Liver (tissue), 9 donors: ENCODE measurements around the gene PIAS1. TPM values are rescaled to one million over a fixed set of nuclear protein-coding genes. Genes with fewer than 3 reads are reported as not detected.

Experiments
- DNase-seq: peaks from one replicate; pipeline ENCODE4 v3.0.0-alpha.2; 2017; ENCODE audit warnings: low spot score
- H3K27ac ChIP-seq, 2 donors: one replicate each; pipeline ENCODE4 v1.7.0; 2013; ENCODE audit warnings: inconsistent platforms in 2 of 2, low read length in 2 of 2, control low read depth in 1 of 2, low read depth in 1 of 2, mild to moderate bottlenecking in 1 of 2
- H3K27me3 ChIP-seq, 4 donors: one replicate each; pipeline versions ENCODE4 v1.6.1 to v1.7.0; 2013; ENCODE audit warnings: low read length in 3 of 4, inconsistent platforms in 1 of 4, mild to moderate bottlenecking in 1 of 4, moderate library complexity in 1 of 4; ENCODE audit not compliant: control insufficient read depth in 4 of 4, insufficient read depth in 4 of 4
- H3K36me3 ChIP-seq, 4 donors: one replicate each; pipeline versions ENCODE4 v1.6.1 to v1.7.0; 2013; ENCODE audit warnings: low read length in 3 of 4, mild to moderate bottlenecking in 3 of 4, low read depth in 1 of 4, moderate library complexity in 1 of 4; ENCODE audit not compliant: control insufficient read depth in 4 of 4, insufficient read depth in 3 of 4
- H3K4me1 ChIP-seq, 4 donors: one replicate each; pipeline versions ENCODE4 v1.6.1 to v1.7.0; 2013; ENCODE audit warnings: low read length in 3 of 4, mild to moderate bottlenecking in 3 of 4, moderate library complexity in 1 of 4; ENCODE audit not compliant: control insufficient read depth in 4 of 4, insufficient read depth in 4 of 4
- H3K4me3 ChIP-seq, 3 donors: one replicate each; pipeline versions ENCODE4 v1.6.1 to v1.7.0; 2013; ENCODE audit warnings: low read length in 3 of 3, control low read depth in 1 of 3, low read depth in 1 of 3, mild to moderate bottlenecking in 1 of 3
- H3K9ac ChIP-seq, 2 donors: one replicate each; pipeline ENCODE4 v1.7.0; 2013; ENCODE audit warnings: low read length in 2 of 2, mild to moderate bottlenecking in 2 of 2, moderate library complexity in 2 of 2, control low read depth in 1 of 2, low read depth in 1 of 2
- H3K9me3 ChIP-seq, 4 donors: one replicate each; pipeline versions ENCODE4 v1.6.1 to v1.7.0; 2013; ENCODE audit warnings: low read length in 3 of 4; ENCODE audit not compliant: control insufficient read depth in 4 of 4
- EGR1 ChIP-seq, 2 donors: IDR thresholded peaks; 2 replicates each; pipeline ENCODE4 v1.6.1; 2016 to 2018; ENCODE audit warnings: antibody characterized with exemption in 2 of 2, low read depth in 2 of 2
- FOXA1 ChIP-seq: IDR thresholded peaks from 2 replicates; pipeline ENCODE4 v1.6.1; 2016; ENCODE audit warnings: antibody characterized with exemption
- GABPA ChIP-seq, 2 donors: IDR thresholded peaks in 1 of 2; conservative IDR thresholded peaks in 1 of 2; 2 replicates each; pipeline ENCODE4 v1.6.1; 2016; ENCODE audit warnings: antibody characterized with exemption in 2 of 2, mild to moderate bottlenecking in 1 of 2, moderate library complexity in 1 of 2
- HNF4A ChIP-seq, 2 donors: conservative IDR thresholded peaks; 2 replicates each; pipeline ENCODE4 v1.6.1; 2016; ENCODE audit warnings: antibody characterized with exemption in 2 of 2, mild to moderate bottlenecking in 2 of 2
- HNF4G ChIP-seq: IDR thresholded peaks from 2 replicates; pipeline ENCODE4 v1.6.1; 2016; ENCODE audit warnings: antibody characterized with exemption
- NR2F2 ChIP-seq: IDR thresholded peaks from 2 replicates; pipeline ENCODE4 v1.6.1; 2016; ENCODE audit warnings: antibody characterized with exemption
- RAD21 ChIP-seq, 2 donors: IDR thresholded peaks; 2 replicates each; pipeline ENCODE4 v1.6.1; 2016; ENCODE audit warnings: antibody characterized with exemption in 2 of 2, mild to moderate bottlenecking in 2 of 2
- TAF1 ChIP-seq: conservative IDR thresholded peaks from 2 replicates; pipeline ENCODE4 v1.6.1; 2016; ENCODE audit warnings: antibody characterized with exemption, mild to moderate bottlenecking
- YY1 ChIP-seq: IDR thresholded peaks from 2 replicates; pipeline ENCODE4 v1.6.1; 2016; ENCODE audit warnings: antibody characterized with exemption, mild to moderate bottlenecking
- WGBS: extraction: QIAGEN DNeasy Blood & Tissue Kit; methylation state at CpG from one replicate; pipeline ENCODE4 v1.1.7; 2013; 5-methylcytosine and 5-hydroxymethylcytosine counted together
- polyA plus RNA-seq, 2 donors: library from polyadenylated mRNA; stranded (reverse) in 1 of 2; unstranded in 1 of 2; fragments of 200-250 nt in 1 of 2; fragments of >200 nt in 1 of 2; fragmentation: Nextera tagmentation in 1 of 2; extraction: Ambion mirVana in 1 of 2; gene quantifications; one replicate each; pipeline versions ENCODE4 v1.2.1 to v1.2.3, GENCODE V29; 2013 to 2015
- total RNA-seq, 2 donors: library from RNA; depleted of rRNA; stranded (reverse); fragments of >200 nt; gene quantifications; one replicate each; pipeline ENCODE4 v1.2.3, GENCODE V29; 2014
- TF ChIP-seq, protein P1 (sequence below): IDR thresholded peaks from 2 replicates; pipeline ENCODE4 v1.6.1; 2016; ENCODE audit warnings: antibody characterized with exemption, mild to moderate bottlenecking
- TF ChIP-seq, protein P2 (sequence below): fragments of 150-350 bp; IDR thresholded peaks from 2 replicates; pipeline ENCODE4 v1.5.1; 2017; ENCODE audit warnings: improper control_type of control experiment, low read depth, low read length; ENCODE audit not compliant: missing input control
- donor health status: healthy.
- donor health status: healthy.
- donor health status: healthy.
- donor health status: healthy.
- donor health status: healthy.

PIAS1 gene
- total and polyA plus RNA-seq, 4 donors: 5.6 to 18.8 (median 13.2) TPM

DNA sequence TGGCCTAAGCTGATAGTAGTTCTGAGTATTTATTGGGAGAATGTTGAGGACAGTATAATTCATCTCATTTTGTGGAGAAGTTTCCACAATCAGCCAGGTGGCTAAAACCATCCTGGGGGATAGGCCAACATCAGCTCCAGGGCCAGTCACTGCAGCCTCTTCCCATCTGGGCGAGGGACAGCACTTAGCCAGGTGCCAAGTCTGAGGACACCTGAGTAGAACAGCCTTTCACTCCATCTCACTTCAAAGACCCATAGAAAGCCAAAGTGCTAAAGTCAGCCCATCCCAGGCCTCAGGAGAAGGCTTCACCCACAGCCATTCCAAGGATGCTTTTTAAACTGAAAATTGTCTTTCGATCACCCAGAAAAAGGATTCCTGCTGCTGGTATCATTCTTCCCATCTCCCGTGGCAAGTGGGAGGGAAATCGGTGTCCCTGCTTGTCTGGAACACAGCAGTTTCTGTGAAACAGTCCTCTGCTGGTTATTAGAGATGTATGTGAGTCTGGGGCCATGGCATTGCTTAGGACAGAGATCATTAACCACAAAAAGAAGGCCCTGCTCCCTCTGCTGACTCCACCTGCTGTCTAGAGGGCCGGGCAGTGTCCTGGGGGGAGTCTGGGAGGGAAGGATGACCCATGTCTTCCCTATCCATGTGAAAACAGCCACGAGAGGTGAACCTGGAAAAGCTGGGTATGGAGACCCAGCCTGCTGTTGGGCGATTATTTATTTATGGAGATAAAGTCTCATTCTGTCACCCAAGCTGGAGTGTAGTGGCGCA, 141.4 kb downstream of the PIAS1 start:
- no peak for DNase-seq
- WGBS: 92% methylated on average over 8 of the region's 8 CpGs
- Histone ChIP-seq H3K9ac (no peak overlapping the region), H3K27ac (no peak overlapping the region), H3K27me3 (no peaks in the 10 kb centered on the region), H3K36me3 (peaks cover 2 to 7% (median 6%) of the 10 kb centered on the region in 4 donors), H3K9me3 (no peaks in the 10 kb centered on the region), H3K4me3 (no peak overlapping the region), H3K4me1 (peaks cover 0 to 21% (median 7%) of the 10 kb centered on the region in 4 donors)
- no peak for TF ChIP-seq TAF1
- no peak for TF ChIP-seq HNF4G
- no peak for TF ChIP-seq RAD21 (IDR thresholded peaks at IDR 0.05)
- TF ChIP-seq FOXA1: no peak
- TF ChIP-seq, protein P1, sequence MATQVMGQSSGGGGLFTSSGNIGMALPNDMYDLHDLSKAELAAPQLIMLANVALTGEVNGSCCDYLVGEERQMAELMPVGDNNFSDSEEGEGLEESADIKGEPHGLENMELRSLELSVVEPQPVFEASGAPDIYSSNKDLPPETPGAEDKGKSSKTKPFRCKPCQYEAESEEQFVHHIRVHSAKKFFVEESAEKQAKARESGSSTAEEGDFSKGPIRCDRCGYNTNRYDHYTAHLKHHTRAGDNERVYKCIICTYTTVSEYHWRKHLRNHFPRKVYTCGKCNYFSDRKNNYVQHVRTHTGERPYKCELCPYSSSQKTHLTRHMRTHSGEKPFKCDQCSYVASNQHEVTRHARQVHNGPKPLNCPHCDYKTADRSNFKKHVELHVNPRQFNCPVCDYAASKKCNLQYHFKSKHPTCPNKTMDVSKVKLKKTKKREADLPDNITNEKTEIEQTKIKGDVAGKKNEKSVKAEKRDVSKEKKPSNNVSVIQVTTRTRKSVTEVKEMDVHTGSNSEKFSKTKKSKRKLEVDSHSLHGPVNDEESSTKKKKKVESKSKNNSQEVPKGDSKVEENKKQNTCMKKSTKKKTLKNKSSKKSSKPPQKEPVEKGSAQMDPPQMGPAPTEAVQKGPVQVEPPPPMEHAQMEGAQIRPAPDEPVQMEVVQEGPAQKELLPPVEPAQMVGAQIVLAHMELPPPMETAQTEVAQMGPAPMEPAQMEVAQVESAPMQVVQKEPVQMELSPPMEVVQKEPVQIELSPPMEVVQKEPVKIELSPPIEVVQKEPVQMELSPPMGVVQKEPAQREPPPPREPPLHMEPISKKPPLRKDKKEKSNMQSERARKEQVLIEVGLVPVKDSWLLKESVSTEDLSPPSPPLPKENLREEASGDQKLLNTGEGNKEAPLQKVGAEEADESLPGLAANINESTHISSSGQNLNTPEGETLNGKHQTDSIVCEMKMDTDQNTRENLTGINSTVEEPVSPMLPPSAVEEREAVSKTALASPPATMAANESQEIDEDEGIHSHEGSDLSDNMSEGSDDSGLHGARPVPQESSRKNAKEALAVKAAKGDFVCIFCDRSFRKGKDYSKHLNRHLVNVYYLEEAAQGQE: no peak
- no peak for TF ChIP-seq GABPA (IDR thresholded peaks at IDR 0.05 in 1 of 2, conservative IDR thresholded peaks at IDR 0.05 in 1 of 2)
- no peak for TF ChIP-seq YY1
- no peak for TF ChIP-seq EGR1 (IDR thresholded peaks at IDR 0.05; ENCODE audit: low read depth in 2 of 2)
- no peak for TF ChIP-seq HNF4A (conservative IDR thresholded peaks at IDR 0.05)
- TF ChIP-seq, protein P2, sequence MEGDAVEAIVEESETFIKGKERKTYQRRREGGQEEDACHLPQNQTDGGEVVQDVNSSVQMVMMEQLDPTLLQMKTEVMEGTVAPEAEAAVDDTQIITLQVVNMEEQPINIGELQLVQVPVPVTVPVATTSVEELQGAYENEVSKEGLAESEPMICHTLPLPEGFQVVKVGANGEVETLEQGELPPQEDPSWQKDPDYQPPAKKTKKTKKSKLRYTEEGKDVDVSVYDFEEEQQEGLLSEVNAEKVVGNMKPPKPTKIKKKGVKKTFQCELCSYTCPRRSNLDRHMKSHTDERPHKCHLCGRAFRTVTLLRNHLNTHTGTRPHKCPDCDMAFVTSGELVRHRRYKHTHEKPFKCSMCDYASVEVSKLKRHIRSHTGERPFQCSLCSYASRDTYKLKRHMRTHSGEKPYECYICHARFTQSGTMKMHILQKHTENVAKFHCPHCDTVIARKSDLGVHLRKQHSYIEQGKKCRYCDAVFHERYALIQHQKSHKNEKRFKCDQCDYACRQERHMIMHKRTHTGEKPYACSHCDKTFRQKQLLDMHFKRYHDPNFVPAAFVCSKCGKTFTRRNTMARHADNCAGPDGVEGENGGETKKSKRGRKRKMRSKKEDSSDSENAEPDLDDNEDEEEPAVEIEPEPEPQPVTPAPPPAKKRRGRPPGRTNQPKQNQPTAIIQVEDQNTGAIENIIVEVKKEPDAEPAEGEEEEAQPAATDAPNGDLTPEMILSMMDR: no peak
- no peak for TF ChIP-seq NR2F2

DNA sequence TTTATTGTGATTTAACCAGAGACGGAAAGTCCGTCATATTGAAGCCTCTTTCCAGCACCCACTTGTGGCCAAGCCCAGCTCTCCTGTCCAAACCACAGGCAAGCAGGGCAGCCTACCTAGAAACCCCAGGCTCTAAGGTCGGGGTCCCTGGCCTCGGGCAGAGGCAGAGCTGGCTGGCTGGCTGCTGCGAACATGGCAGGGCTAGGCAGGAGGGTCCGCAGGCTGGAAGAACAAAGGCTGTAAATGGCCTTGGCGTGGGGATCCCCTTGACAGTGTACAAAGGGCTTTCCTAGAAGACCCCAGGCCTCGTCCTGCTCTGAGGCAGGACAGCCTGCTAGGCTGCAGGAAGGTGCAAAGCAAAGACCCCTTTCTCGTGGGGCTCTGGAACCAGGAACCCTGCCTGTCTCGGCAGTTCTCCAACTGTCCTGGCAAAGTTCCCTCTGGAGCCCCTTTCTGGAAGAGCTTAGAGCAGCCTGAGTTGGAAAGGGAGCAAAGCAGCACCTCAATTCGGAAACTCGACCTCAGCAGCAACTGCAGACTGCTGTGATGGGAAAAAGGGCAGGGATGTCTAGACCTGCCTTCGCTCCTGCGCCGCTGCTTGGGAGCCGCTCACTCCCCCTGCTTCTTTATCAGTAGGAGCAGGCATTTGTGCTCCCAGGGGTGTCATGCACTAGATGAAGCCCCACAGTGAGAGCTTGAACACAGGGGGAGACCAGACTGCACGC, 142.5 kb downstream of the PIAS1 start:
- Histone ChIP-seq H3K36me3 (peaks cover 2 to 6% (median 5%) of the 10 kb centered on the region in 4 donors), H3K4me3 (no peak overlapping the region), H3K27ac (no peak overlapping the region), H3K9me3 (no peaks in the 10 kb centered on the region), H3K4me1 (peaks cover 0 to 21% (median 9%) of the 10 kb centered on the region in 4 donors), H3K27me3 (no peaks in the 10 kb centered on the region), H3K9ac (no peak overlapping the region)
- WGBS: 95% methylated on average over 17 of the region's 17 CpGs
- DNase-seq: no peak
- no peak for TF ChIP-seq TAF1
